WTC11 (cell line): ENCODE measurements around the gene SNRNP35. TPM values are rescaled to one million over a fixed set of nuclear protein-coding genes. Genes with fewer than 3 reads are reported as not detected.

Experiments
- ATAC-seq: fragments of 200-7000 bp; cut with Tn5 transposase; 2 replicates; pipeline ENCODE4 v1.10.0; 2021; ENCODE audit warnings: mild to moderate bottlenecking, moderate library complexity
- CTCF ChIA-PET: fragments of 300-600 bp; sonication (Branson Sonifier 250); formaldehyde crosslinking; loops from one replicate; lab custom pipeline; 2021; ENCODE audit warnings: antibody characterized with exemption; lab: Charles Lee
- POLR2A ChIA-PET: fragments of 350-600 bp; sonication (Branson Sonifier 250); formaldehyde crosslinking; loops from one replicate; lab custom pipeline; 2021; ENCODE audit warnings: antibody characterized with exemption; lab: Charles Lee
- DNase-seq: peaks from one replicate; pipeline ENCODE4 v3.0.0; 2021; ENCODE audit warnings: low spot score
- H3K27ac Mint-ChIP-seq: 2 replicates; pipeline ENCODE4 v1.8.0; 2021; ENCODE audit warnings: mixed read lengths
- H3K27me3 Mint-ChIP-seq: 2 replicates; pipeline ENCODE4 v1.8.0; 2021; ENCODE audit warnings: low read depth, mild to moderate bottlenecking, moderate library complexity, mixed read lengths
- H3K36me3 Mint-ChIP-seq: 2 replicates; pipeline ENCODE4 v1.8.0; 2021; ENCODE audit warnings: mixed read lengths
- H3K4me1 Mint-ChIP-seq: 2 replicates; pipeline ENCODE4 v1.8.0; 2022; ENCODE audit warnings: mixed read lengths
- H3K4me3 Mint-ChIP-seq: 2 replicates; pipeline ENCODE4 v1.8.0; 2021; ENCODE audit warnings: mild to moderate bottlenecking, moderate library complexity, mixed read lengths
- H3K9me3 Mint-ChIP-seq: 2 replicates; pipeline ENCODE4 v1.8.0; 2021; ENCODE audit warnings: mixed read lengths
- CBFB ChIP-seq: sonication (generic); formaldehyde crosslinking; IDR thresholded peaks from 2 replicates; pipeline ENCODE4 v1.8.1; 2022; ENCODE audit warnings: mild to moderate bottlenecking, low read depth, missing genetic modification reagents
- ESRRA ChIP-seq: sonication (generic); formaldehyde crosslinking; IDR thresholded peaks from 2 replicates; pipeline ENCODE4 v1.8.1; 2022; ENCODE audit warnings: mild to moderate bottlenecking, missing genetic modification reagents, borderline replicate concordance
- FOXK1 ChIP-seq: sonication (generic); formaldehyde crosslinking; IDR thresholded peaks from 2 replicates; pipeline ENCODE4 v1.8.0; 2022; ENCODE audit warnings: mild to moderate bottlenecking, moderate library complexity, missing genetic modification reagents
- FOXP1 ChIP-seq: sonication (generic); formaldehyde crosslinking; IDR thresholded peaks from 2 replicates; pipeline ENCODE4 v1.8.0; 2022; ENCODE audit warnings: missing genetic modification reagents, mild to moderate bottlenecking, moderate library complexity, borderline replicate concordance
- GTF2I ChIP-seq: fragments of 250-450 bp; sonication (Bioruptor Pico); conservative IDR thresholded peaks from 2 replicates; pipeline ENCODE4 v1.4.0; 2021; ENCODE audit warnings: mild to moderate bottlenecking
- HMGXB4 ChIP-seq: sonication (generic); formaldehyde crosslinking; IDR thresholded peaks from 2 replicates; pipeline ENCODE4 v1.8.1; 2023; ENCODE audit warnings: mild to moderate bottlenecking, moderate library complexity, missing genetic modification reagents
- KAT7 ChIP-seq: sonication (generic); formaldehyde crosslinking; IDR thresholded peaks from 2 replicates; pipeline ENCODE4 v1.8.1; 2023; ENCODE audit warnings: missing genetic modification reagents, mild to moderate bottlenecking, borderline replicate concordance
- MAX ChIP-seq: sonication (generic); formaldehyde crosslinking; IDR thresholded peaks from 2 replicates; pipeline ENCODE4 v1.8.0; 2022; ENCODE audit warnings: mild to moderate bottlenecking, missing genetic modification reagents
- NFE2L1 ChIP-seq: sonication (generic); formaldehyde crosslinking; IDR thresholded peaks from 2 replicates; pipeline ENCODE4 v1.8.1; 2023; ENCODE audit warnings: missing genetic modification reagents
- NFYB ChIP-seq: sonication (generic); formaldehyde crosslinking; conservative IDR thresholded peaks from 2 replicates; pipeline ENCODE4 v1.8.0; 2022; ENCODE audit warnings: low read depth, missing genetic modification reagents
- SMAD3 ChIP-seq: sonication (generic); formaldehyde crosslinking; IDR thresholded peaks from 2 replicates; pipeline ENCODE4 v1.8.0; 2022; ENCODE audit warnings: missing genetic modification reagents, mild to moderate bottlenecking, borderline replicate concordance
- SMAD4 ChIP-seq: sonication (generic); formaldehyde crosslinking; IDR thresholded peaks from 2 replicates; pipeline ENCODE4 v1.8.0; 2022; ENCODE audit warnings: mild to moderate bottlenecking, missing genetic modification reagents
- SP1 ChIP-seq: sonication (generic); formaldehyde crosslinking; conservative IDR thresholded peaks from 2 replicates; pipeline ENCODE4 v1.8.1; 2022; ENCODE audit warnings: missing genetic modification reagents
- STAT6 ChIP-seq: sonication (generic); formaldehyde crosslinking; conservative IDR thresholded peaks from 2 replicates; pipeline ENCODE4 v1.8.1; 2023; ENCODE audit warnings: mild to moderate bottlenecking, low read depth, missing genetic modification reagents, moderate library complexity
- TEAD1 ChIP-seq: sonication (generic); formaldehyde crosslinking; IDR thresholded peaks from 2 replicates; pipeline ENCODE4 v1.8.0; 2022; ENCODE audit warnings: mild to moderate bottlenecking, missing genetic modification reagents
- ZMAT4 ChIP-seq: fragments of 250-450 bp; sonication (Bioruptor Pico); IDR thresholded peaks from 2 replicates; pipeline ENCODE4 v1.9.0; 2021; ENCODE audit warnings: mild to moderate bottlenecking
- ZNF138 ChIP-seq: sonication (generic); formaldehyde crosslinking; conservative IDR thresholded peaks from 2 replicates; pipeline ENCODE4 v1.8.1; 2022; ENCODE audit warnings: mild to moderate bottlenecking, moderate library complexity, missing genetic modification reagents
- ZNF232 ChIP-seq: sonication (generic); formaldehyde crosslinking; IDR thresholded peaks from 2 replicates; pipeline ENCODE4 v1.8.0; 2022; ENCODE audit warnings: mild to moderate bottlenecking, missing genetic modification reagents
- ZNF263 ChIP-seq: sonication (generic); formaldehyde crosslinking; IDR thresholded peaks from 2 replicates; pipeline ENCODE4 v1.8.1; 2022; ENCODE audit warnings: low read depth, mild to moderate bottlenecking, moderate library complexity, missing genetic modification reagents
- total RNA-seq: library from RNA; stranded (reverse); gene quantifications from 3 replicates; pipeline ENCODE4 v1.2.3, GENCODE V29; 2021
- TF ChIP-seq, protein P1 (sequence below): sonication (generic); formaldehyde crosslinking; IDR thresholded peaks from 2 replicates; pipeline ENCODE4 v1.8.1; 2023; ENCODE audit warnings: mild to moderate bottlenecking, missing genetic modification reagents, borderline replicate concordance
- TF ChIP-seq, protein P2 (sequence below): sonication (generic); formaldehyde crosslinking; IDR thresholded peaks from 2 replicates; pipeline ENCODE4 v1.8.0; 2022; ENCODE audit warnings: mild to moderate bottlenecking, missing genetic modification reagents
- TF ChIP-seq, protein P3 (sequence below): sonication (generic); formaldehyde crosslinking; IDR thresholded peaks from 2 replicates; pipeline ENCODE4 v1.8.0; 2022; ENCODE audit warnings: mild to moderate bottlenecking, missing genetic modification reagents

Gene SNRNP35
- total RNA-seq, 1 experiment from 2014 or later: 20.0 TPM

DNA sequence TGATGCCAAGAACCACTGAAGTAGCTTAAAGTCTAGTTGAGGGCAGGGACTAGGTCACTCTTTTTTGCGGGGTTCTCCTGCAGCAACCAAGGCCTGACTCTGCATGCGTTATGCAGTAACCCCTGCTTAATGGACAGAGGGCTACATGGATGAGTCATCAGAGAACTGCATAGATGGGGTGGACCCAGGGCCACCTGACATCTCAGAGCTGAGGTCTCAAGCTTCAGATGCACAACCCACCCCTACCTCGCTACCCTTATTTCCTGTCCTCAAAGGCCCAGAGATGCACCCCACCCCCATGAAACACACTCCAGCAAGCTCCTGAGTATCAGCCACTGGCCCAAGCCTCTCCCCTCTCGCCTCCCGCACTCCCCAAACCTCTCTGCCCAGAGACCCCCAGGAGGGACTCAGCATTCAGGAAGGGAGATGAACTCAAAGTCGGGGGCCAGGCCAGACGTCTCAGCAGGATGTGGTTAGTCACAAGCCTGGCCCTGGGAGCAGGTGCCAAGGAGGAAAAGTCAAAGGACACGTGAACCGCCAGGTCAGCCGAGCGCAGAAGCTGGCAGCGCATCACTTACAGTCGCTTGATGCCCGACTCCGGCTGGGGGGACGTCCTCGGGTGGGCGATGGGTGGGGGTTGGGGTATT is 25.8 kb downstream of the SNRNP35 start:
- TF ChIP-seq SP1 (CRISPR knock-in tag) (no peak), HMGXB4 (no peak), ESRRA (CRISPR knock-in tag) (no peak), FOXP1 (no peak), NFE2L1 (CRISPR knock-in tag) (no peak), SMAD4 (CRISPR knock-in tag) (no peak), KAT7 (CRISPR knock-in tag) (no peak)
- TF ChIP-seq, protein P1, sequence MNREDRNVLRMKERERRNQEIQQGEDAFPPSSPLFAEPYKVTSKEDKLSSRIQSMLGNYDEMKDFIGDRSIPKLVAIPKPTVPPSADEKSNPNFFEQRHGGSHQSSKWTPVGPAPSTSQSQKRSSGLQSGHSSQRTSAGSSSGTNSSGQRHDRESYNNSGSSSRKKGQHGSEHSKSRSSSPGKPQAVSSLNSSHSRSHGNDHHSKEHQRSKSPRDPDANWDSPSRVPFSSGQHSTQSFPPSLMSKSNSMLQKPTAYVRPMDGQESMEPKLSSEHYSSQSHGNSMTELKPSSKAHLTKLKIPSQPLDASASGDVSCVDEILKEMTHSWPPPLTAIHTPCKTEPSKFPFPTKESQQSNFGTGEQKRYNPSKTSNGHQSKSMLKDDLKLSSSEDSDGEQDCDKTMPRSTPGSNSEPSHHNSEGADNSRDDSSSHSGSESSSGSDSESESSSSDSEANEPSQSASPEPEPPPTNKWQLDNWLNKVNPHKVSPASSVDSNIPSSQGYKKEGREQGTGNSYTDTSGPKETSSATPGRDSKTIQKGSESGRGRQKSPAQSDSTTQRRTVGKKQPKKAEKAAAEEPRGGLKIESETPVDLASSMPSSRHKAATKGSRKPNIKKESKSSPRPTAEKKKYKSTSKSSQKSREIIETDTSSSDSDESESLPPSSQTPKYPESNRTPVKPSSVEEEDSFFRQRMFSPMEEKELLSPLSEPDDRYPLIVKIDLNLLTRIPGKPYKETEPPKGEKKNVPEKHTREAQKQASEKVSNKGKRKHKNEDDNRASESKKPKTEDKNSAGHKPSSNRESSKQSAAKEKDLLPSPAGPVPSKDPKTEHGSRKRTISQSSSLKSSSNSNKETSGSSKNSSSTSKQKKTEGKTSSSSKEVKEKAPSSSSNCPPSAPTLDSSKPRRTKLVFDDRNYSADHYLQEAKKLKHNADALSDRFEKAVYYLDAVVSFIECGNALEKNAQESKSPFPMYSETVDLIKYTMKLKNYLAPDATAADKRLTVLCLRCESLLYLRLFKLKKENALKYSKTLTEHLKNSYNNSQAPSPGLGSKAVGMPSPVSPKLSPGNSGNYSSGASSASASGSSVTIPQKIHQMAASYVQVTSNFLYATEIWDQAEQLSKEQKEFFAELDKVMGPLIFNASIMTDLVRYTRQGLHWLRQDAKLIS (CRISPR knock-in tag): no peak
- CTCF ChIA-PET: no interaction called here
- Mint-ChIP-seq H3K4me1 (peaks cover 5% of the 10 kb centered on the region), H3K36me3 (no peaks in the 10 kb centered on the region), H3K9me3 (no peaks in the 10 kb centered on the region), H3K4me3 (no peak overlapping the region), H3K27me3 (no peaks in the 10 kb centered on the region; the same call in 1 of the 2 replicates), H3K27ac (no peak overlapping the region)
- DNase-seq (no peak), ATAC-seq (no peak)
- POLR2A ChIA-PET: interaction anchor here (0.6 kb wide), 1 partner anchor 32 kb away, joined by 7 read pairs; no protein-coding TSS in a partner anchor

- Mint-ChIP-seq H3K4me3 (no peak overlapping the region), H3K36me3 (no peaks in the 10 kb centered on the region), H3K4me1 (peaks cover 8% of the 10 kb centered on the region), H3K9me3 (no peaks in the 10 kb centered on the region), H3K27me3 (no peaks in the 10 kb centered on the region), H3K27ac (no peak overlapping the region)
- POLR2A ChIA-PET: no interaction called here
- DNase-seq: no peak
- no peak for ATAC-seq
- CTCF ChIA-PET: no interaction called here
- TF ChIP-seq NFYB (CRISPR knock-in tag) (no peak), ZNF263 (CRISPR knock-in tag) (no peak), GTF2I (CRISPR knock-in tag) (no peak), MAX (no peak), CBFB (no peak), FOXP1 (no peak), TEAD1 (CRISPR knock-in tag) (no peak), STAT6 (CRISPR knock-in tag) (no peak), ZNF138 (CRISPR knock-in tag) (no peak), ZNF232 (no peak), FOXK1 (no peak), SMAD3 (no peak), ZMAT4 (CRISPR knock-in tag) (no peak)
- TF ChIP-seq, protein P2, sequence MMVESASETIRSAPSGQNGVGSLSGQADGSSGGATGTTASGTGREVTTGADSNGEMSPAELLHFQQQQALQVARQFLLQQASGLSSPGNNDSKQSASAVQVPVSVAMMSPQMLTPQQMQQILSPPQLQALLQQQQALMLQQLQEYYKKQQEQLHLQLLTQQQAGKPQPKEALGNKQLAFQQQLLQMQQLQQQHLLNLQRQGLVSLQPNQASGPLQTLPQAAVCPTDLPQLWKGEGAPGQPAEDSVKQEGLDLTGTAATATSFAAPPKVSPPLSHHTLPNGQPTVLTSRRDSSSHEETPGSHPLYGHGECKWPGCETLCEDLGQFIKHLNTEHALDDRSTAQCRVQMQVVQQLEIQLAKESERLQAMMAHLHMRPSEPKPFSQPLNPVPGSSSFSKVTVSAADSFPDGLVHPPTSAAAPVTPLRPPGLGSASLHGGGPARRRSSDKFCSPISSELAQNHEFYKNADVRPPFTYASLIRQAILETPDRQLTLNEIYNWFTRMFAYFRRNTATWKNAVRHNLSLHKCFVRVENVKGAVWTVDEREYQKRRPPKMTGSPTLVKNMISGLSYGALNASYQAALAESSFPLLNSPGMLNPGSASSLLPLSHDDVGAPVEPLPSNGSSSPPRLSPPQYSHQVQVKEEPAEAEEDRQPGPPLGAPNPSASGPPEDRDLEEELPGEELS (CRISPR knock-in tag): no peak
- TF ChIP-seq, protein P3, sequence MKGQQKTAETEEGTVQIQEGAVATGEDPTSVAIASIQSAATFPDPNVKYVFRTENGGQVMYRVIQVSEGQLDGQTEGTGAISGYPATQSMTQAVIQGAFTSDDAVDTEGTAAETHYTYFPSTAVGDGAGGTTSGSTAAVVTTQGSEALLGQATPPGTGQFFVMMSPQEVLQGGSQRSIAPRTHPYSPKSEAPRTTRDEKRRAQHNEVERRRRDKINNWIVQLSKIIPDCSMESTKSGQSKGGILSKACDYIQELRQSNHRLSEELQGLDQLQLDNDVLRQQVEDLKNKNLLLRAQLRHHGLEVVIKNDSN (CRISPR knock-in tag): no peak
Observed at GRCh38 chr12:123485756-123486155, 27.8 kb downstream of the SNRNP35 start.
